K562 (cell line): ENCODE data around the gene NCBP2. TPM values are rescaled to one million over a fixed set of nuclear protein-coding genes. Genes with fewer than 3 reads are reported as not detected.
A peak's percentile ranks its signal among the peaks of the same experiment; 100 is the strongest.

ENCODE experiments used
- ATAC-seq: fragments of 200-7000 bp; cut with Tn5 transposase; 3 replicates; pipeline ENCODE4 v1.9.1; 2020; ENCODE audit warnings: moderate library complexity
- BruUV-seq: library from RNA; stranded (reverse); fragments of 400-500 nt; replicated peaks from 2 replicates; lab custom pipeline; 2021; lab: Mats Ljungman, UMichigan
- CTCF ChIA-PET: fragments of 300-600 bp; formaldehyde crosslinking; extraction: SDS; loops from one replicate; lab custom pipeline; 2021; ENCODE audit warnings: low intra/inter-chr PET ratio; lab: Yijun Ruan, JAX
- POLR2A ChIA-PET: fragments of 300-600, 350-650 bp; sonication (Branson Sonifier 250); formaldehyde crosslinking; extraction: SDS; loops from one replicate; lab custom pipeline; 2021; ENCODE audit warnings: antibody characterized with exemption, inconsistent platforms; lab: Yijun Ruan, JAX
- DNase-seq, 4 experiments: peaks; one replicate each; pipeline versions ENCODE4 v3.0.0 to v3.0.0-alpha.2; 2011 to 2018; ENCODE audit warnings: low spot score in 3 of 4, mixed read lengths in 3 of 4; ENCODE audit errors: extremely low read depth in 1 of 4
- FAIRE-seq: peaks from 2 replicates; lab custom pipeline; 2011; peaks lifted over from hg19 to GRCh38; lab: Jason Lieb, UNC
- H2AFZ ChIP-seq: 2 replicates; pipeline ENCODE4 v1.6.0; 2011; ENCODE audit warnings: low read depth, low read length, control low read depth, inconsistent platforms
- H3K27ac ChIP-seq: fragments of 200-600 bp; 3 replicates; pipeline ENCODE4 v1.8.0; 2011; ENCODE audit warnings: low read depth, mild to moderate bottlenecking, control low read depth, inconsistent platforms, low read length, moderate library complexity, mixed read lengths; ENCODE audit errors: extremely low read depth
- H3K27me3 ChIP-seq, 2 experiments: fragments of 300-600 bp in 1 of 2; 2 replicates in 1 of 2; 3 replicates in 1 of 2; pipeline versions ENCODE4 v1.6.0 to v1.8.0; 2011; ENCODE audit warnings: inconsistent platforms in 2 of 2, low read length in 2 of 2, mild to moderate bottlenecking in 1 of 2, mixed read lengths in 1 of 2, moderate library complexity in 1 of 2; ENCODE audit not compliant: control insufficient read depth in 2 of 2, insufficient read depth in 2 of 2
- H3K36me3 ChIP-seq: fragments of 300-600 bp; 3 replicates; pipeline ENCODE4 v1.8.0; 2011; ENCODE audit warnings: mild to moderate bottlenecking, low read length, inconsistent platforms; ENCODE audit not compliant: control insufficient read depth, insufficient read depth
- H3K4me1 ChIP-seq, 2 experiments: fragments of 200-600 bp in 1 of 2; replicated peaks in 1 of 2; 2 replicates in 1 of 2; 3 replicates in 1 of 2; pipeline versions ENCODE4 v1.5.1 to v1.8.0; 2011; ENCODE audit warnings: inconsistent platforms in 2 of 2, low read length in 2 of 2, mild to moderate bottlenecking in 1 of 2, mixed read lengths in 1 of 2, moderate library complexity in 1 of 2; ENCODE audit not compliant: control insufficient read depth in 2 of 2, insufficient read depth in 2 of 2
- H3K4me2 ChIP-seq: 2 replicates; pipeline ENCODE4 v1.6.1; 2011; ENCODE audit warnings: low read length, control low read depth, inconsistent platforms, mixed read lengths; ENCODE audit not compliant: insufficient read depth
- H3K4me3 ChIP-seq: fragments of 200-600 bp; sonication (generic), shearing (Covaris generic); 2 replicates; pipeline ENCODE4 v1.5.1; 2016; ENCODE audit warnings: control low read depth, inconsistent platforms
- H3K79me2 ChIP-seq: fragments of 200-600 bp; 3 replicates; pipeline ENCODE4 v1.8.0; 2011; ENCODE audit warnings: low read length, inconsistent platforms; ENCODE audit not compliant: control insufficient read depth, insufficient read depth
- H3K9ac ChIP-seq, 2 experiments: 2 replicates each; pipeline versions ENCODE4 v1.6.0 to v1.6.1; 2011; ENCODE audit warnings: low read depth in 2 of 2, low read length in 2 of 2, control low read depth in 1 of 2, inconsistent platforms in 1 of 2, mild to moderate bottlenecking in 1 of 2, mixed read lengths in 1 of 2; ENCODE audit not compliant: insufficient read depth in 1 of 2
- H3K9me1 ChIP-seq: one replicate; pipeline ENCODE4 v1.6.0; 2011; ENCODE audit warnings: inconsistent platforms, mild to moderate bottlenecking, low read length, moderate library complexity; ENCODE audit not compliant: control insufficient read depth, insufficient read depth
- H3K9me3 ChIP-seq: replicated peaks from 2 replicates; pipeline ENCODE4 v1.5.1; 2011; ENCODE audit warnings: low read depth, low read length, inconsistent platforms; ENCODE audit not compliant: control insufficient read depth, insufficient read depth
- H4K20me1 ChIP-seq: replicated peaks from 2 replicates; pipeline ENCODE4 v1.6.1; 2011; ENCODE audit warnings: low read length, inconsistent platforms, mixed read lengths; ENCODE audit not compliant: control insufficient read depth, insufficient read depth
- C11orf30 ChIP-seq: fragments of 450-650 bp; IDR thresholded peaks from 2 replicates; pipeline ENCODE4 v1.6.1; 2016; ENCODE audit warnings: low read depth, mild to moderate bottlenecking
- DMBX1 ChIP-seq: fragments of 250-450 bp; sonication (Bioruptor Pico); IDR thresholded peaks from 2 replicates; pipeline ENCODE4 v1.8.0; 2022; ENCODE audit warnings: inconsistent platforms, mild to moderate bottlenecking, moderate library complexity, borderline replicate concordance
- MTA2 ChIP-seq: fragments of 450-650 bp; IDR thresholded peaks from 2 replicates; pipeline ENCODE4 v1.6.1; 2016; ENCODE audit warnings: low read depth
- NFE2 ChIP-seq: IDR thresholded peaks from 2 replicates; pipeline ENCODE4 v1.6.1; 2014; ENCODE audit warnings: antibody characterized with exemption, low read depth
- POLR2AphosphoS5 ChIP-seq: IDR thresholded peaks from 2 replicates; pipeline ENCODE4 v1.6.1; 2011; ENCODE audit warnings: mild to moderate bottlenecking, low read depth, low read length, moderate library complexity; ENCODE audit not compliant: control insufficient read depth, insufficient read depth
- POLR2H ChIP-seq: IDR thresholded peaks from 2 replicates; pipeline ENCODE4 v1.6.1; 2016; ENCODE audit warnings: missing genetic modification characterization, low read depth, mild to moderate bottlenecking, control low read depth, missing compliant biosample characterization, moderate library complexity
- RBFOX2 ChIP-seq: fragments of 200-400 bp; formaldehyde crosslinking; IDR thresholded peaks from 2 replicates; pipeline ENCODE4 v1.6.1; 2017; ENCODE audit warnings: low read depth, mild to moderate bottlenecking, low read length, moderate library complexity
- ZNF644 ChIP-seq: fragments of 200-800 bp; sonication (Bioruptor generic); IDR thresholded peaks from 2 replicates; pipeline ENCODE4 v1.6.1; 2016; ENCODE audit warnings: low read depth, missing genetic modification characterization, missing compliant biosample characterization
- WGBS: fragments of 100-300 bp; shearing (Covaris generic); methylation state at CpG from one replicate; pipeline ENCODE4 v1.1.6; 2016; ENCODE audit warnings: low coverage, mixed read lengths; ENCODE audit not compliant: insufficient coverage; ENCODE audit errors: missing lambda C conversion rate; 5-methylcytosine and 5-hydroxymethylcytosine counted together
- in situ Hi-C: fragments of 300-500 bp; cut with MboI; formaldehyde crosslinking; loops from 4 replicates; pipeline ENCODE4 v1.15.0; 2018; ENCODE audit warnings: inconsistent platforms, mixed read lengths
- intact Hi-C: fragments of 100-400 bp; cut with micrococcal nuclease; formaldehyde crosslinking; loops from 2 replicates; pipeline ENCODE4 v1.14.2; 2022
- polyA plus RNA-seq, 8 experiments: library from polyadenylated mRNA; depleted of rRNA in 4 of 8; stranded (reverse) in 5 of 8; unstranded in 3 of 8; fragments of >200 nt; fragmentation: Nextera tagmentation in 2 of 8; fragmentation: Illumina TruSeq in 1 of 8; extraction: Ambion mirVana in 2 of 8; extraction: Trizol in 1 of 8; gene quantifications; 2 replicates each; pipeline versions ENCODE4 v1.2.1 to v1.2.3, GENCODE V29; 2011 to 2014; ENCODE audit warnings: inconsistent platforms in 1 of 8, missing spikeins in 1 of 8
- total RNA-seq, 7 experiments: library from RNA; depleted of rRNA in 6 of 7; stranded (reverse); fragments of >200 nt in 6 of 7; fragmentation: Illumina TruSeq in 2 of 7; extraction: Trizol in 2 of 7; gene quantifications; 2 replicates each; pipeline versions ENCODE4 v1.2.1 to v1.2.3, GENCODE V29; 2011 to 2021; ENCODE audit warnings: low replicate concordance in 1 of 7

NCBP2 gene
- total and polyA plus RNA-seq, 9 of the 15 experiments (the other 6 are each of a cell fraction or from before 2014, with no cell fraction given) = 56.4 to 102 (median 82.3) TPM

DNA sequence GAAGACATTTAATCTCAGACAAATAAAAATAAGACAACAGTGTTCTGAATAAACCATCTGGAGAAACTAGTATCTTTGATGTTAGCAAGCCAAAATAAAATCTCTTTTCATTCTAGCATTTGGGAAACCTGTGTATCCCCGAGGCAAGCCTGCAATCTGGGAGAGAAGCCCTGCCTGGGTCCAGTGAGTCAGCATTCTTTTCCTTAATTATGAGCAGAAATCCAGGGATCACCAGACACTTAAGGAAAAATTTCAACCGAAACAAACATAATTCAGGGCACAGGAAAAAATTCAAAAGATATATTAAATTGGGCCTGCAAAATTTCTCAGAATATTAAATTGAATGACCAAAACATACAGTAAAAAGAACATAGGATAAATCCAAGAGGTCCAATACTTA lies 4.2 kb downstream of the NCBP2 start:
- H3K79me2 ChIP-seq = peaks cover 57% of the 10 kb centered on the region
- no peak overlapping the region for H3K9ac ChIP-seq
- CTCF ChIA-PET = interaction anchor here (0.5 kb wide), 1 partner anchor 531 kb away, joined by 3 read pairs; no protein-coding TSS in a partner anchor
- no peaks in the 10 kb centered on the region for H3K9me3 ChIP-seq
- no peak overlapping the region for H2AFZ ChIP-seq
- intact Hi-C loops = no loop called here
- H3K4me1 ChIP-seq = peaks cover 5 to 9% of the 10 kb centered on the region in 2 experiments; a peak in 4 of 5 replicates
- no peak overlapping the region for H3K4me2 ChIP-seq
- H3K27ac ChIP-seq = no peak overlapping the region
- no TSS peak for BruUV-seq
- no peak overlapping the region for H3K4me3 ChIP-seq
- H4K20me1 ChIP-seq = no peaks in the 10 kb centered on the region
- no peak for DNase-seq
- no peak for ATAC-seq
- peaks cover 76% of the 10 kb centered on the region for H3K36me3 ChIP-seq
- POLR2A ChIA-PET = no interaction called here
- in situ Hi-C loops = no loop called here
- 86% methylated on average over 2 of the region's 2 CpGs for WGBS
- no peaks in the 10 kb centered on the region for H3K27me3 ChIP-seq
- TF ChIP-seq DMBX1 (CRISPR knock-in tag) = no peak
- TF ChIP-seq ZNF644 = no peak
- peak; percentile 38; the same call in 1 of the 2 replicates for TF ChIP-seq C11orf30
- 0 out of 2 replicates have a peak, but pooled peaks have one; percentile 12 for TF ChIP-seq POLR2H
- no peak for TF ChIP-seq MTA2
- peak; percentile 61 for TF ChIP-seq NFE2
- 0 out of 2 replicates have a peak, but pooled peaks have one; percentile 13 for TF ChIP-seq POLR2AphosphoS5
- TF ChIP-seq RBFOX2 = 0 out of 2 replicates have a peak, but pooled peaks have one; percentile 1
- no peaks in the 10 kb centered on the region for H3K9me1 ChIP-seq
- FAIRE-seq = no peak
